Measurements from ENCODE around the gene RNF14. TPM values are rescaled to one million over a fixed set of nuclear protein-coding genes. Genes with fewer than 3 reads are reported as not detected.

The RNF14 gene
- total RNA-seq, 1 donor from 2014 or later = 37.8 TPM

GRCh38 chr5:141976176-141976575, 7.3 kb downstream of the RNF14 start:
- peaks cover 3 to 67% of the 10 kb centered on the region in 2 donors for H3K36me3 ChIP-seq
- no peak overlapping the region for H3K4me3 ChIP-seq
- no peak overlapping the region for H3K27ac ChIP-seq
- H3K27me3 ChIP-seq = no peaks in the 10 kb centered on the region
- H3K4me1 ChIP-seq = peaks cover 11% of the 10 kb centered on the region
- TF ChIP-seq POLR2A (IDR thresholded peaks at IDR 0.05) (no peak), POLR2AphosphoS5 (IDR thresholded peaks at IDR 0.05; ENCODE audit: insufficient read depth in 1 of 2, low read depth in 1 of 2) (no peak), CTCF (IDR thresholded peaks at IDR 0.05) (no peak)
- intact Hi-C loops (cut with DNase I) = no loop called here
- no peaks in the 10 kb centered on the region for H3K9me3 ChIP-seq
- DNase-seq (ENCODE audit: extremely low spot score in 2 of 2) = no peak

- TF ChIP-seq POLR2AphosphoS5 (IDR thresholded peaks at IDR 0.05; ENCODE audit: insufficient read depth in 1 of 2, low read depth in 1 of 2) (no peak), CTCF (IDR thresholded peaks at IDR 0.05) (no peak), POLR2A (IDR thresholded peaks at IDR 0.05) (no peak)
- peaks cover 3 to 86% of the 10 kb centered on the region in 2 donors for H3K36me3 ChIP-seq
- H3K4me1 ChIP-seq = peaks cover 11% of the 10 kb centered on the region
- intact Hi-C loops (cut with DNase I) = no loop called here
- H3K4me3 ChIP-seq = no peak overlapping the region
- no peaks in the 10 kb centered on the region for H3K27me3 ChIP-seq
- DNase-seq (ENCODE audit: extremely low spot score in 2 of 2) = no peak
- no peaks in the 10 kb centered on the region for H3K9me3 ChIP-seq
- no peak overlapping the region for H3K27ac ChIP-seq
Observed at GRCh38 chr5:141978389-141978788, 9.5 kb downstream of the RNF14 start.

DNA sequence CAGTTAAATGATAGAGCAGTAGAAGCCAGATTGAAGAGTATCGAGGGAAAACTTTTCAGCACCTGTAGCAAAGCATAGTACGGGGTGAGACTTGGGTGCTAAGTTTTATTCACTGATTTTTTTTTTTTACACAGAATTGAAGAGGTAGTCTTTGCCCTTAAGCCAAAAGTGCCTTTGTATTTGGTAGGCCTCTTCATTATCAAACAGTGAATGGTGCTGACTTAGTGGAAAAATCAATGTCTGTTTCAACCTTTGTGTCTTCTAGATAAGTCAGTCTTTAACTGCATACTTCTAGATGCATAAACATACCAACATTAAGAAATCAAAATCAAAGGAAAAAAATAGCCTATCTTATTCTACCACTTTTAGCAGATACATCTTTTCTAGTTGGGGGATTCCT, 13.7 kb downstream of the RNF14 start:
- no peak for TF ChIP-seq POLR2AphosphoS5 (IDR thresholded peaks at IDR 0.05; ENCODE audit: insufficient read depth in 1 of 2, low read depth in 1 of 2)
- TF ChIP-seq CTCF (IDR thresholded peaks at IDR 0.05) = no peak
- no peak for TF ChIP-seq POLR2A (IDR thresholded peaks at IDR 0.05)
- Histone ChIP-seq H3K36me3 (peaks cover 3 to 84% of the 10 kb centered on the region in 2 donors), H3K9me3 (no peaks in the 10 kb centered on the region), H3K4me1 (no peaks in the 10 kb centered on the region), H3K27ac (no peak overlapping the region), H3K27me3 (no peaks in the 10 kb centered on the region), H3K4me3 (no peak overlapping the region)
- intact Hi-C loops (cut with DNase I) = no loop called here
- no peak for DNase-seq (ENCODE audit: extremely low spot score in 2 of 2)

DNA sequence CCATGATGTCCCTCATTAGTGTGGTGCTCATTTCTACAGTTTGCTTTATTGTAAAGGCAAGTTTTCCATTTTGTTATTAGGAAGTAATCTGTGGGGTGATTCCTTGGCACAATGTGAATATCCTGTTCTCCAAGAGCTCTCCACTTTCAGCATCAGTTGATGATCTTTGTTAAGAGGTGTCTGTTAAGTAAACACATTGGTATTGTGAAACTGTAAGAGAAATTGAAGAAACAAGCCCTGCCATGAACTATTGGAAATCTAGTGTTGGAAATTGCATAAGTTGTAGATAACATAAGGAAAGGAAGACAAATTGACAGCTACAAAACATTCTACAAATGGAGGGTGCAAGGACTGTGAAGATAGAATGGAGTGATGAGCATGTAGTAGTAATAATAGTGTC, 17.2 kb downstream of the RNF14 start:
- H3K27me3 ChIP-seq = no peaks in the 10 kb centered on the region
- H3K4me1 ChIP-seq = no peaks in the 10 kb centered on the region
- H3K36me3 ChIP-seq = peaks cover 0 to 78% of the 10 kb centered on the region in 2 donors
- H3K9me3 ChIP-seq = no peaks in the 10 kb centered on the region
- H3K27ac ChIP-seq = no peak overlapping the region
- intact Hi-C loops (cut with DNase I) = no loop called here
- TF ChIP-seq POLR2A (IDR thresholded peaks at IDR 0.05) (no peak), CTCF (IDR thresholded peaks at IDR 0.05) (no peak), POLR2AphosphoS5 (IDR thresholded peaks at IDR 0.05; ENCODE audit: insufficient read depth in 1 of 2, low read depth in 1 of 2) (no peak)
- no peak for DNase-seq (ENCODE audit: extremely low spot score in 2 of 2)
- H3K4me3 ChIP-seq = no peak overlapping the region

DNA sequence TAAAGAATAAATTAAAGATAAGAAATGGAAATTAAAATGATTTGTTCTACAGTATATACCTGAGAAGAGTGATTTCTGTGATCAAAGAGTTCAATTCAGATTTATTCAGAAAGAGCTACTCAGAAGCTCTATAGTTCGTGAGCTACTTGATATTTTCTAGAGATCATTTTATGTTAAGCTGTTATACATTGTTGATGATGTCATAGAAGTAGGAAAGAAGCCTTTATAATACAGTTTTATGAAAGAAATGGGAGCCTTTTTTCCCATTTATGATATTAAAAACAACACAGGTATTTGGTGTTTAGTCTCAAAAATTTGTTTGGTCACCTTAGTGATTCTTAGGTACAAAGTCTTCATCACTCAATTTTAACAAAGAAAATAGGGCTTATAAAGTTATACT, 20.8 kb downstream of the RNF14 start:
- Histone ChIP-seq H3K27me3 (no peaks in the 10 kb centered on the region), H3K4me1 (no peaks in the 10 kb centered on the region), H3K4me3 (no peak overlapping the region), H3K36me3 (peaks cover 0 to 64% of the 10 kb centered on the region in 2 donors), H3K9me3 (no peaks in the 10 kb centered on the region), H3K27ac (no peak overlapping the region)
- intact Hi-C loops (cut with DNase I) = loop anchor here (5.0 to 10.0 kb wide), 2 partner anchors 125 to 153 kb away; no protein-coding TSS in a partner anchor
- TF ChIP-seq POLR2AphosphoS5 (IDR thresholded peaks at IDR 0.05; ENCODE audit: insufficient read depth in 1 of 2, low read depth in 1 of 2) = no peak
- no peak for TF ChIP-seq POLR2A (IDR thresholded peaks at IDR 0.05)
- TF ChIP-seq CTCF (IDR thresholded peaks at IDR 0.05) = no peak
- no peak for DNase-seq (ENCODE audit: extremely low spot score in 2 of 2)
